Parathyroid adenoma (tissue), 2 donors: ENCODE data around the gene RTKN2.

Experiments used
- H2AFZ ChIP-seq: fragments of 300-600 bp; sonication (generic); one replicate; pipeline ENCODE4 v1.7.0; 2017; ENCODE audit warnings: antibody characterized with exemption, mild to moderate bottlenecking
- H3K27ac ChIP-seq: fragments of 300-600 bp; sonication (generic); one replicate; pipeline ENCODE4 v1.7.0; 2017
- H3K27me3 ChIP-seq: fragments of 300-600 bp; sonication (generic); one replicate; pipeline ENCODE4 v1.7.0; 2017; ENCODE audit warnings: low read length; ENCODE audit not compliant: control insufficient read depth, insufficient read depth
- H3K36me3 ChIP-seq: fragments of 300-600 bp; sonication (generic); one replicate; pipeline ENCODE4 v1.7.0; 2017; ENCODE audit warnings: low read length; ENCODE audit not compliant: control insufficient read depth, insufficient read depth
- H3K4me1 ChIP-seq: fragments of 300-600 bp; sonication (generic); one replicate; pipeline ENCODE4 v1.7.0; 2017; ENCODE audit warnings: control low read depth
- H3K4me2 ChIP-seq: fragments of 300-600 bp; sonication (generic); one replicate; pipeline ENCODE4 v1.7.0; 2017; ENCODE audit warnings: low read length
- H3K4me3 ChIP-seq: fragments of 300-600 bp; sonication (generic); one replicate; pipeline ENCODE4 v1.7.0; 2017; ENCODE audit warnings: low read depth, low read length
- H3K79me2 ChIP-seq: fragments of 300-600 bp; sonication (generic); one replicate; pipeline ENCODE4 v1.7.0; 2017; ENCODE audit warnings: control low read depth
- H3K9ac ChIP-seq: fragments of 300-600 bp; sonication (generic); one replicate; pipeline ENCODE4 v1.7.0; 2017; ENCODE audit warnings: mild to moderate bottlenecking
- H3K9me3 ChIP-seq: fragments of 300-600 bp; sonication (generic); one replicate; pipeline ENCODE4 v1.7.0; 2017; ENCODE audit warnings: low read length; ENCODE audit not compliant: control insufficient read depth
- TF ChIP-seq, protein P1 (sequence below): fragments of 300-600 bp; sonication (generic); IDR thresholded peaks from one replicate; pipeline ENCODE4 v1.7.0; 2017; ENCODE audit warnings: antibody characterized with exemption, mild to moderate bottlenecking
- donor health status: primary hyperparathyroidism.

The RTKN2 gene

DNA sequence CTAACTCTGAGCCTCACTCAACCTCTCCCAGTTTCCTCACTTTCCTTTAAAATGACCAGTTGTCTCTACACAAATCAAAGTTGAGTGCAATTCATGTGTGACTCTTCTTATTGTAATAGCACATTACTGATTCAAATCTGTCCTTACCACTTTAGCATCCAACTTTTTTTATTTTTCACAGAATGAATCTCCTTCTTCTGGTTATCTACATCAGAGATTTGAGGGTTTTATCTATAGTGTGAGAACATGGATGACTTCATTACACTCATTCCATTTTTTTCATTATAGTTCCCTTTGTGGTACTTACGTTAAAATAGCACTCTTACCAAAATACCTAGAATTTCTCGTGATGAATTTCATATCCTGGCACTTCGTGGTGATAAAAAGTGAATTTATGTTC lies 43.3 kb downstream of the RTKN2 start:
- TF ChIP-seq, protein P1, sequence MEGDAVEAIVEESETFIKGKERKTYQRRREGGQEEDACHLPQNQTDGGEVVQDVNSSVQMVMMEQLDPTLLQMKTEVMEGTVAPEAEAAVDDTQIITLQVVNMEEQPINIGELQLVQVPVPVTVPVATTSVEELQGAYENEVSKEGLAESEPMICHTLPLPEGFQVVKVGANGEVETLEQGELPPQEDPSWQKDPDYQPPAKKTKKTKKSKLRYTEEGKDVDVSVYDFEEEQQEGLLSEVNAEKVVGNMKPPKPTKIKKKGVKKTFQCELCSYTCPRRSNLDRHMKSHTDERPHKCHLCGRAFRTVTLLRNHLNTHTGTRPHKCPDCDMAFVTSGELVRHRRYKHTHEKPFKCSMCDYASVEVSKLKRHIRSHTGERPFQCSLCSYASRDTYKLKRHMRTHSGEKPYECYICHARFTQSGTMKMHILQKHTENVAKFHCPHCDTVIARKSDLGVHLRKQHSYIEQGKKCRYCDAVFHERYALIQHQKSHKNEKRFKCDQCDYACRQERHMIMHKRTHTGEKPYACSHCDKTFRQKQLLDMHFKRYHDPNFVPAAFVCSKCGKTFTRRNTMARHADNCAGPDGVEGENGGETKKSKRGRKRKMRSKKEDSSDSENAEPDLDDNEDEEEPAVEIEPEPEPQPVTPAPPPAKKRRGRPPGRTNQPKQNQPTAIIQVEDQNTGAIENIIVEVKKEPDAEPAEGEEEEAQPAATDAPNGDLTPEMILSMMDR: no peak
- H3K27ac ChIP-seq: no peak overlapping the region
- no peaks in the 10 kb centered on the region for H3K9me3 ChIP-seq
- H2AFZ ChIP-seq: no peak overlapping the region
- H3K79me2 ChIP-seq: no peaks in the 10 kb centered on the region
- no peaks in the 10 kb centered on the region for H3K36me3 ChIP-seq
- H3K4me3 ChIP-seq: no peak overlapping the region
- no peaks in the 10 kb centered on the region for H3K27me3 ChIP-seq
- H3K9ac ChIP-seq: no peak overlapping the region
- no peaks in the 10 kb centered on the region for H3K4me1 ChIP-seq
- no peak overlapping the region for H3K4me2 ChIP-seq

DNA sequence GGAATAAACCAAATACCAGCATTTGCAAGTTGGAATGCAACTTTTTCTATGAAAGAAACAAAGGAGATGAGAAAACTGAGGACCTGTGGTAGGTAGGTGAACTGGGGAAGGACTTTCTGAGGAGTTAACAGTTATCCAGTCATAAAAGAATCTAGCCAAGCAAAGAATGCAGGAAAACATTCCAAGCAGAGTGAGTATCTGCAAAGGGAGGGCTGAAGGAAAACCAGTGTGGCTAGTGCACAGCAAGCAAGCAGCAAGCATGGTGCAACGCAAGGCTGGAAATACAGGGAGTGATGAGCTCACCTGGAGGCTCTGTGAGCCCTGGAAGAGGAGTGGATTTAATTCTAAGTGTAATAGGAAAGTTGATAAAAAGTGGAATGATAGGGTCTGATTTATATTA lies 44.0 kb downstream of the RTKN2 start:
- no peak overlapping the region for H3K27ac ChIP-seq
- no peaks in the 10 kb centered on the region for H3K4me1 ChIP-seq

DNA sequence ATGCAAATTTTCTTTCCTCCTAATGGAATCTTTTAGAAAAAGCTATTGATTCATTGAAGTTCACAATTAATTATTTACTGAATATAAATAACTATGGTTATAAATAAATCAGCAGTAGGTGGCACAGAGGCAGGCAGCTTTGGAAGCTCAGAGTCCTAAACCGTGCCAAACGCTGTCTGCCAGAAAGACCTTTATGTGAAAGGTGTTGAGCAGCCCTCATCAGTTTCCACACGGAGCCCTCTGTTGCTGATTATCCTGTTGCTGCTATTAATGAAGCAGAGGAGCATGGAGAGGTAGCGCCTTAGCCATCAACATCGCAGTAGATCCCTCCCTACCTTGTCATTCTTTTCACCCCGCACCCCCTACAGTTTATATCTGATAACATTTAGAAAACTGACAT lies 51.0 kb downstream of the RTKN2 start:
- H3K27me3 ChIP-seq: no peaks in the 10 kb centered on the region
- H3K27ac ChIP-seq: no peak overlapping the region
- H3K4me2 ChIP-seq: no peak overlapping the region
- no peaks in the 10 kb centered on the region for H3K9me3 ChIP-seq
- H3K4me1 ChIP-seq: no peaks in the 10 kb centered on the region
- H3K79me2 ChIP-seq: no peaks in the 10 kb centered on the region
- H2AFZ ChIP-seq: no peak overlapping the region
- H3K4me3 ChIP-seq: no peak overlapping the region
- no peaks in the 10 kb centered on the region for H3K36me3 ChIP-seq
- no peak overlapping the region for H3K9ac ChIP-seq
- TF ChIP-seq, protein P1: no peak

More for the DNA sequence above, 44.0 kb downstream of the RTKN2 start:
- H3K79me2 ChIP-seq: no peaks in the 10 kb centered on the region
- H3K4me3 ChIP-seq: no peak overlapping the region
- H3K27me3 ChIP-seq: no peaks in the 10 kb centered on the region
- no peak overlapping the region for H3K4me2 ChIP-seq
- TF ChIP-seq, protein P1: no peak
- no peak overlapping the region for H2AFZ ChIP-seq
- H3K36me3 ChIP-seq: no peaks in the 10 kb centered on the region
- H3K9ac ChIP-seq: no peak overlapping the region
- H3K9me3 ChIP-seq: no peaks in the 10 kb centered on the region

DNA sequence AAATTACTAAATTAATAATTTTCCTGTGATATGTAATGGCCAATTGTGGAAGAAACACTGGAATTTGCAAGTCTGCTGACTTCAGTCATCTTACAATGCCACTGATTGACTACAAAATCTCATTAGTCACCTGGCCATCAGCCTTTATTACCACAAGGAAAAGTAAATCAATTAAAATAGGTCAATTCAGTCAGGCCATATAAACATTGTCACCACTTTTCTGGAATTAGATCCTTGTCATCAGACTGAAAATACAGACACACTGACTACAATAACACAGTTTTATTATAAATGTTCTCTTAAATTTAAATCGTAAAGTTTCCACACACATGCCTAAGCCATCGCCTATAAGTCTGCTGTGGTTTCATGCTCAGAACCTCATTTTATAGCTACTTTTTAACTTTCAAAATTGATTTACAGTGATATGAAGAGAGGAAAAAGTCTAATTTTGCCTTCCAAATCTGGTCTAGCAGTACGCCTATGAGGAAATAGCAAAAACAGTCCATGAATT lies 54.2 kb downstream of the RTKN2 start:
- Histone ChIP-seq H3K36me3 (no peaks in the 10 kb centered on the region), H3K4me3 (no peak overlapping the region), H3K27ac (no peak overlapping the region), H2AFZ (no peak overlapping the region), H3K79me2 (no peaks in the 10 kb centered on the region), H3K9ac (no peak overlapping the region), H3K4me2 (no peak overlapping the region), H3K4me1 (no peaks in the 10 kb centered on the region), H3K27me3 (no peaks in the 10 kb centered on the region), H3K9me3 (no peaks in the 10 kb centered on the region)
- TF ChIP-seq, protein P1: no peak

DNA sequence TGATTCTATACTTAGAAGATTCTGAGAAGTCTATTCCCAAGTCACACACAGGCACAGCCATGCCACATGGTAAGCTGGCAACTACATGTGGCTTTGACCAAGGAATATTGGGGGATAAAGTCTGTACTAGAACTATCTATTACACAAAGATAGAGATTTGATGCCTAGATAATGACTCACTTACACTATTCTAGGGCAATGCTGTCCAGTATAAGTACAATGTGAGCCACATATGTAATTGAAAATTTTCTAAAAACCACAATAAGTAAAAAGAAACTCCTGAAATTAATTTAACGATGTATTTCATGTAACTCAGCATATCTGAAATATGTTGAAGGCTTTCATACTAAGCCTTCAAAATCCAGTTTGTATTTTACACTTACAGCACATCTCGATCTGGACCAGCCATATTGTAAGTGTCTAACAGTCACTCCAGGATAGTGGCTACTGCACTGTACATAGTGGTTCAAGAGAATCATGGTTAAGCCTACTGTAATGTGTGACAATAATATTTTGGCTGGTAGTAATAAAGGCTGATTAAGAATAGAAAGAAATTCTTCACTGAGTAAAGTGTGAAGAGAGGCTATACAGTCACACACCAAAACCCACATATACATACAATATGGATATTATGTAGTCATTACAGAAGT lies 62.8 kb downstream of the RTKN2 start:
- Histone ChIP-seq H2AFZ (no peak overlapping the region), H3K79me2 (no peaks in the 10 kb centered on the region), H3K4me2 (no peak overlapping the region), H3K27ac (no peak overlapping the region), H3K27me3 (no peaks in the 10 kb centered on the region), H3K36me3 (no peaks in the 10 kb centered on the region), H3K9ac (no peak overlapping the region), H3K4me1 (no peaks in the 10 kb centered on the region), H3K4me3 (no peak overlapping the region), H3K9me3 (no peaks in the 10 kb centered on the region)
- TF ChIP-seq, protein P1: no peak
